GM19025 (cell line): ENCODE data around the gene ADAMTS4.
A peak's percentile ranks its signal among the peaks of the same experiment; 100 is the strongest.

Source experiments
- ATAC-seq: cut with Tn5 transposase; IDR thresholded peaks from one replicate; pipeline ENCODE4 v1.9.1; 2021; ENCODE audit warnings: mild to moderate bottlenecking, low read depth, moderate library complexity; ENCODE audit not compliant: unreplicated experiment

The ADAMTS4 gene

DNA sequence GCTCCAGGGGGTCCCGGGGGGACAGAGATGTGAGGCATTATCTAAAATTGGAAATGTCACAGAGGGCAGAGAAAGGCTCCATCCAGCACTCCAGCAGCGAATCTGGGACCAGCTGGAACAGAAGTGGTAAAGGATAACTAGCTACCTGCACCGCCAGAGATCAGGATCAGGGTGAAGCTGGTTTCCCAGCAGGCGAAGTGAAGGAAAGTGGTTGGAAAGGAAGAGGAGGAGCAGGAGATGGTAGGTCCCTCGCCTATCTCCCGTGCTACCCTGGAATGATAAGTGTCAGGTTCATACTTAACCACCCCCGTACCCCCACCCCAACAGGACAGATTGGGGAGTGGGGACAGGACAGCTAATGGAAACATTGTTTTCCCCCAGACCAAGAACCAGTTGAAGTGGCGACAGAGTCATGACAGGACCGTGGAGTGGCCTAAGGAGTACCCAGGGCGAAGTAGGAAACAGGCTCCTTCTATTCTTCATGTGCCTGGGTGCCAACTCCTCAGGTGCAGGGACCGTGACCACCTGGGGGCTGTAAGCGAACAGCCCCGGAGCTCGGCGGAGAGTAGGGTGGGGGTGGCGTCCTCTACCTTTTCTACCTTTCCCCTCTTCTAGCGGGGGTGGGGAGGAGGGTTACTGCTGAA lies 22.3 kb downstream of the ADAMTS4 start:
- ATAC-seq: no peak

DNA sequence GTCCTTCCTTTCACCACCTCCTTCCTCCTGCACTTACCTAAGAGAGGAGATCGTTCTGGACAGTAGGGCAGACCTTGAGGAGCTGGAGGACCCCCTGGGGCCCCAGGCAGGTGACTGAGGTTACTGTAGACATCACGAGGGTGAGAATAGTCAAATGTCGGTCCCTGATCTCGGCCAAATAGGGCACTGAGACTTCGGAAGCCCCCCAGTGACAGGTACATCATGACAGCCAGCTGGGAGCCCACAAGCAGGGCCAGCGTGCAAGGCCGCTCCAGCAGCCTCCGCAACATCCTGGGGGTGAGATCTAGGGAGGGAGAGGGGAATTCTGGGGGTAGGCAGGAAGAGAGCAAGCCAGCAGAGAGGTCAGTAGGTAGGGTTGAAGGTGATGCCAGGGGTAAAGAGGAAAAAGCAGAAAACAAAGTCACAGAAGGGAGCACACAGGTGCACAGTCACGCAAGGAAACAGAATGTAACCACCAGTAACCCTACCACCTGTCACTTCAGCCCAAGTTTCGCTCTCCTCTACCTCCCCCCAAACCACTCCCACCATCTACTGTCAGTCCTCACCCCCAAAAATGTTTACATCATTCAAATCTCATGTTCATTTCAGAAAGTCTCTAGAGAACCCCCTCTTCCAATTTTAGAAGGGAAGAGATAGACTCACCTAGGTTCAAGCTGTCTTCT lies 22.9 kb downstream of the ADAMTS4 start:
- ATAC-seq: no peak

DNA sequence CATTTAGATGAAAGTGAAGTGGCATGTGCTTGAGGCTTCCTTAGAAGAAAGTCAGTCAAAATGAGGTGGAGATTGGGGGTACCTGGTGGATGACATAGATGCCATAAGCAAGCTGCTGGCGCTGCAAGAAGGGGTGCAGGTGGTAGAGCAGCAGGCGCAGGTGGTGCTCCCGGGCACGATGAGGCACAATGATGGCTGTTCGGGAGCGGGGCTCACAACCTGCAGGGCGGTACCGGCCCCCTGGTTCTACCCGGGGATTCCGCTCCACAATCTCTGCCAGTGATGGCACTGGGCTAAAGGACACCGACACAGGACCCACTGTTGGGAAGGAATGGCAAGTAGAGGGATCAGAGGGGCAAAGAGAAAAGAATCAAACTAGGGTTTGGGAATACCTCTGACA lies 23.9 kb downstream of the ADAMTS4 start:
- no peak for ATAC-seq

DNA sequence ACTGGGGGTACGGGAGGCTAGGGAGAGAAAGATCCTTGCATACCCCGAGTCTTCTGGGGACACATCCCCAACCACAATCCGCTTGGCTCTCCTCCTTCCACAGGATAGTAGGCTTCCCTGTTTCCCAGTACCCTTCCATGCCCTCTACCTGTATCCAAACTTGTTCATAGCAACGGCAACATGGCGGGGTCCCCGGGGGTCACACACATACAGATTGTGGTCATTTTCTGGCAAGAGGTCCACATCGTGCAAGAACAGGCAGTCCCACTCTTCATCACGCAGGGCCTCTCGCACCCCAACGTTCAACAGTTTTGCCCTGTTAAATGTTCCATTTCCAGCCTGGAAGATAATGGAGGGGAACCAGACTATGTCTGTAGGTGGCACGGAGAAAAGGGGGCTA lies 25.1 kb downstream of the ADAMTS4 start:
- no peak for ATAC-seq

DNA sequence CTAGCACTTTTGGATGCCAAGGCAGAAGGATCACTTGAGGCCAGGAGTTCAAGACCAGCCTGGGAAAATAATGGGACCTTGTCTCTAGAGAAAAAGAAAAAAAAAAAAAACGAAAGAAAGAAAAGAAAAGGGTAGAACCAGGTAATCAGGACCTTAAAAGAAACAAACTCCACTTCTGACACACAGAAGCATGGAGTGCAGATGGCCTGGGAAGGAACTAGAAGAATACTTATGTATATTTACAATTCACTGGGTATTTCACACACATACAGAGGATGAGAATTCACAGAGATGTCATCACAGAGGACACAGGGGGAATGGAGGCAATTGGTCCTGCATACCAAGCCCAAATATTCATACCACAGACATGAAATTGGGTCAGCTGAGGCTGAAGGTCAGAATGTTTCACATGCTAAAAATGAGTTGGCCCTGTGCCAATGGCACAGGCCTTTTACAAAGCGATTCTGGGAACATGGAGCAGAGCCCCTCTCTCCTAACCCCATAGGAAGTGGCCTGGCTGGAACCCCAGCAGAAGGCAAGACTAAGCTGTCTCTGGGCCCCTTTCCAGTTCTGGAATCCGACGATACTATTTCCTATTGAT lies 26.0 kb downstream of the ADAMTS4 start:
- ATAC-seq: no peak

DNA sequence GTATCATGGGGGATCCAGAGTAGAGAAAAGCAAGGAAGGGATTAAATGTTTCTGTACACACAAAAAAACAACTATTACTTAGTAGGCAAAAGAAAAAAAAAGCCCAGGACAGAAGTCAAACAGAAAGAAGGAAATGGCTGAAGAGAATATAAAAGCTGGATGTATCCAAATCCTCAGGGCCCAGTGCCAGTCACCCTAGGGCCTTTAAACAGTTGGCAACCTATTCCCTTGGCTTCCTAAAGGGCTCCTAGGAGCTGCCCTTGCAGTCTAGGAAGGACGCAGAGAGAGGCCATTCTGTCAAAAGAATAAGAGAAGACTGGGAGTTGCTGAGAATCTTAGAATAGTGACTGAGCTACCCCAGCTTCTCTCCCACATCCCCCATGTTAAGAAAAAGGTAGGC lies 26.5 kb downstream of the ADAMTS4 start:
- ATAC-seq: no peak

DNA sequence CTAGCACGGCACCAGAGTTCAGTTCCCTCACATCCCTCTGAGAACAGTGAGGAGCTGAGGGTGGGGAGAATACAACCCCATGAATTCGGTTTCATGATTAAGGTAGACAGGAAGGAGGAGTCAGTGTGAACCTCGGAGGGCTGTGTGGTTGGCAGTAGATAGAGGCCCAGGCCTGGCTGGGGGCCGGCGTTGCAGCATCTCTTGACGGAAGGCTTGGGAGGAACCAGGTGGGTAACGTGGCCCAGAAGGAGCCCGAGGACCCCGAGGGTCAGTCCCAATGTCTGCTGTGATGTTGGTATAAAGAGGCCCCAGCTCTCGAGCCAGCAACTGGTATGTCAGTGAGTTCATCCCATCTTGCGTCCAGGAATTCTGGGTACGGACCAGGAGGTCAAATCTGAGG lies 27.2 kb downstream of the ADAMTS4 start:
- ATAC-seq: no peak

DNA sequence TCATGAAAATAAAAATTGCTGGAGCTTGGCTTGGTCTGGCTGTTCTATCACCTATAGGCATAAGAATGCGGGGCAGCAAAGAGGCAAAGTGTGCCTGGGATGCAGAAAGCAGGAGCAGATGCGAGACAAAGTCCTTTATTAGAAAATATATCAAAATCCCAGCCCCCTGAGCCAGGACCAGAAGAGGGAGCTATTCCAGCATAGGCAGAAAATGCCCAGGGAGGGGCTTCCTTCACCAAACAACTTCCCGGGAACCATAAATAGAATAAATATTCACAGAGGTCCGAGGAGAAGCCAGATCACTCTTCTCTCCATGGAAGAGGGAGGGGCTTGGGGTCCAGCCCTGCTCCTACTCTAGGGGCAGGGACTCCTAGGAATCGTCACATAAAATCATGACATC lies 27.7 kb downstream of the ADAMTS4 start:
- no peak for ATAC-seq

DNA sequence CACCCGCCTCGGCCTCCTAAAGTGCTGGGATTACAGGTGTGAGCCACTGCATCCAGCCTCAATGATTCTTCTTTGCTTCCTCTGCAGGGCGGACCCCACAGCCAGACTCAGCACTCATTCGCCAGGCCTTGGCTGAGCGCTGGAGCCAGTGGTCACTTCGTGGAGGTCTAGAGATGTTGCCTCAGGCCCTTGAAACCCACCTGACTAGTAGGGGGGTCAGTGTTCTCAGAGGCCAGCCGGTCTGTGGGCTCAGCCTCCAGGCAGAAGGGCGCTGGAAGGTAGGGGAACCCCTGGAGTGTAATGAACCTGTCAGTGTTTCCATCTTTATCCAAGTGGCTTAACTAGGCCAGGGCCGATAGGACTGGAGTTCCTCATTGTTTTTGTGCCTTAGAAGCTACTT lies 29.9 kb downstream of the ADAMTS4 start:
- no peak for ATAC-seq

DNA sequence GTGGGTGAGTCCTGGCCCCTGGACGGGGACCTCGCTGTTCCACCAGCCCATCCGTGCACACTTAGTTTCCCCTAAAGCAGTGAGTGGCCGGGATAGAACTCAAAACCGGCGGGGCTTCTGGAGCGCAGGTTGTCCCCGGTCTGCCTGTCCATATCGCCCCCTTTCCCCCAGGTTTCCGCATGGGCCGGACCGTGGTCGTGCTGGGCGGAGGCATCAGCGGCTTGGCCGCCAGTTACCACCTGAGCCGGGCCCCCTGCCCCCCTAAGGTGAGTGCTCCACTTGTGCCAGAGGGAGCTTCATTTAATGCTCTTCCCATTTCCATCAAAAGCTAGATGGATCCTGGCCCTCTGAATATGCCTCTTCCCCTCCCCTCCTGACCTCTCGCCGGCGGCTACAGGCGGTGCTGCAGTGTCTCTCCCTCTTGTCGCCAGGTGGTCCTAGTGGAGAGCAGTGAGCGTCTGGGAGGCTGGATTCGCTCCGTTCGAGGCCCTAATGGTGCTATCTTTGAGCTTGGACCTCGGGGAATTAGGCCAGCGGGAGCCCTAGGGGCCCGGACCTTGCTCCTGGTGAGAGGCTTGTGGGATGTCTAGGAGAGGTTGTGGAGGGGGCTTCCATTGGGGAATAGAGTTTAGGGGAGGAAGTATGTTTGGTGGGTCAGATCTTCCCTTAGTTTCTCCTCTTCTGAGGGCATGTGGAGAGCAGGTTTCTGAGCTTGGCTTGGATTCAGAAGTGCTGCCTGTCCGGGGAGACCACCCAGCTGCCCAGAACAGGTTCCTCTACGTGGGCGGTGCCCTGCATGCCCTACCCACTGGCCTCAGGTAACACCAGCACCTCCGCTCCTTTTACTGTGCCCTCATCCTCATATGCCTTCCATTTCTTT lies 31.9 kb downstream of the ADAMTS4 start:
- no peak for ATAC-seq

DNA sequence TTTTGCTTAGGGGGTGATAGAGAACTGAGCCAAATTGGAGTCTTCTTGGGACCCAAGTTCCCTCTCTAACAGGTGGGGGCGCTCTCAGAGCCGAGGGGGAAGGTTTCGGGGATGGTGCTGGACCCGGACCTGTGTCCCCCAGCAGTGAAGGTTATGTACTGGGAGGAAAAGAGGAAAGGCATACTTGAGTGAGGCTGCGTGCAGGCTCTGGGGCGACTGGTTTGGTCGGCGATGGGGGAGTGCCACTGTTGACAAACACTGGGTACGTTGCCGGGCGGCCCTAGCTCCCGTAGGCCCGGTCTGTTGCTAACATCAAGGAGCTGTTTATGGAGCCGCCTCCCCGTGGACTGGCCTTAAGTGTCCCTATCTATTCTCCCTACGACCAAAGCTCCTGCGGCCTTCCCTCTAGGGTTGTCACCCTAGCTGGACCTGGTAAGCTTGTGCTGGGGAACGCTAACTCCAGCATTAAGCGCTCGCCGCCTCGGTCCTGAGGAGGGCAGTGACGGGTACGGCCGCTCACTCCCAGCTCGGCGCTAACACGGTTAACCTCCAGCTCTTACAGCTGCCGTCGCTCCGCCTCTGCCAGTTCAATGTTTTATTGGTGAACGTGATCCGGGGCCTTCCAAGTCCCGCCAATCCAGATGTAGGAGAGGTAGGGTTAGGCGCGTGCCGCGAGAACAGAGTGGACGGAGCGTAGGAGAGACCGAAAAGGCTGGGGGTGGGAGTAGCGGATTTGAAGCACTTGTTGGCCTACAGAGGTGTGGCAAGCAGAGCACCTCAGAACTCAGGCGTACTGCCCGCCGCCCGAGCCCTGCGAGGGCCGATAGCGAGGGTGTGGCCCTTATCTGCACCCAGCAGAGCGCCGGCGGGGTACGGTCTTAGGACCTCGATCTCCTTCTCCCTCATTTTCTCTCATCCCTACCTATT lies 32.8 kb downstream of the ADAMTS4 start, which contains the start of gene PPOX:
Gene PPOX, plus strand, starts transcription at position 685 of the 927 bp plus-strand sequence. CDS start 422 bp downstream, outside the sequence.
- ATAC-seq: peak; percentile 93

DNA sequence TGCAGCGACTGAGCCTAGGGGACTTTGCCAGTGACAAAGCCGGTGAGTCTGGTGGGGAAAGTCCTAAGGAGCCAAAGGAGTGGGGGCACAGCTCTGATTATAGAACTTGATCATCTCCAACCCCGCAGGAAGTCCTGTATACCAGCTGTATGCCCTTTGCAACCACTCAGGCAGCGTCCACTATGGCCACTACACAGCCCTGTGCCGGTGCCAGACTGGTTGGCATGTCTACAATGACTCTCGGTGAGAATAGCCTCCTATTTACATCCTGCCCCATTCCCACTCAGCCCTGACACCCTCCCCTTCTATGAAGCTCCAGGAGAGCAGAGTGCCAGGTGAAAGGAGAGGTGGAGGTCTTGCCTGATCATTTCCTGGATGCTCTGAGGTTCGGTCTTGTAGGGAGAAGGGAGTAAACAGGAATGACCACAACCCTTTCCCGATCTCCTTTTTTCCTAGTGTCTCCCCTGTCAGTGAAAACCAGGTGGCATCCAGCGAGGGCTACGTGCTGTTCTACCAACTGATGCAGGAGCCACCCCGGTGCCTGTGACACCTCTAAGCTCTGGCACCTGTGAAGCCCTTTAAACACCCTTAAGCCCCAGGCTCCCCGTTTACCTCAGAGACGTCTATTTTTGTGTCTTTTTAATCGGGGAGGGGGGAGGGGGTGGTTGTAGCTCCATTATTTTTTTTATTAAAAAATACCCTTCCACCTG lies 33.8 kb downstream of the ADAMTS4 start:
- ATAC-seq: no peak

DNA sequence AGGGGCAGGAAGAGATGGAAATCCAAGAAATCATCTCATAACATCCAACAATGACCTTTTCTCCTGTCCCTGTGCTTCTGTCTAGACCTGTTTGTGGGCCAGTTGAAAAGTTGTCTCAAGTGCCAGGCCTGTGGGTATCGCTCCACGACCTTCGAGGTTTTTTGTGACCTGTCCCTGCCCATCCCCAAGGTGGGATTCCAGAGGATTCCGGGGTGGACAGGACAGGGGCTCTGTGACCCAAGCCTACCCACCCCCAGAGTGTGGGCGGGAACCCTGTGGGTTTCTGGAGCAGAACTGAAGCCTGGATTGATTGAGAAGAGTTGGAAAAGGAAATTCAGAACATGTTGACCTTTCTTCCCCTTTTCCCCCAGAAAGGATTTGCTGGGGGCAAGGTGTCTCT lies 35.1 kb downstream of the ADAMTS4 start:
- no peak for ATAC-seq

DNA sequence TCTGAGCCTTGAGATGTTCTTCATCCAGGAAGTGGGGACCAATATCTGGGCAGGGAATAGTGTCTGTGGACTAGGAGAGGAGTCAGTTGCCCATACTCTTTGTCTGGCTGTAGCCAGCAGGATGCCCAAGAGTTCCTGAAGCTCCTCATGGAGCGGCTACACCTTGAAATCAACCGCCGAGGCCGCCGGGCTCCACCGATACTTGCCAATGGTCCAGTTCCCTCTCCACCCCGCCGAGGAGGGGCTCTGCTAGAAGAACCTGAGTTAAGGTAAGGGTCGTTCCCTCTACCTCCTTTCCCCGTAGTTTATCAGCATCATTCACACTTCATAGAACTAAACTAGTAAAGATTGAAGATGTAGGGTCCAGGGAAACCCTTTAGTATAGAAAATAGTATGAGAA lies 36.0 kb downstream of the ADAMTS4 start:
- no peak for ATAC-seq

DNA sequence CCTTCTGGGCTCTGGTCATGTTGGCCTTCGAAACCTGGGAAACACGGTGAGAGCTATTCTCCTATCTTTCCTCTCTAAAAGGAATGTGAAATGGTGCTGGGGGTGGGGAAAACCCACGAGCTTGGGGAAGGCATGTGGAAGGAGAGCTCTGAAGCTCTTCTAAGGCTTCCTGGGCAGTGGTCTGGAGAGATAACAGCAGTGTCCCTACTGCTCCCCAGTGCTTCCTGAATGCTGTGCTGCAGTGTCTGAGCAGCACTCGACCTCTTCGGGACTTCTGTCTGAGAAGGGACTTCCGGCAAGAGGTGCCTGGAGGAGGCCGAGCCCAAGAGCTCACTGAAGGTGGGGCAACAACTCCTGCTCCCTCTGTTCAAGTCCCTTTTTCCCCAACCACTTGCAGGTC lies 36.8 kb downstream of the ADAMTS4 start:
- ATAC-seq: no peak

DNA sequence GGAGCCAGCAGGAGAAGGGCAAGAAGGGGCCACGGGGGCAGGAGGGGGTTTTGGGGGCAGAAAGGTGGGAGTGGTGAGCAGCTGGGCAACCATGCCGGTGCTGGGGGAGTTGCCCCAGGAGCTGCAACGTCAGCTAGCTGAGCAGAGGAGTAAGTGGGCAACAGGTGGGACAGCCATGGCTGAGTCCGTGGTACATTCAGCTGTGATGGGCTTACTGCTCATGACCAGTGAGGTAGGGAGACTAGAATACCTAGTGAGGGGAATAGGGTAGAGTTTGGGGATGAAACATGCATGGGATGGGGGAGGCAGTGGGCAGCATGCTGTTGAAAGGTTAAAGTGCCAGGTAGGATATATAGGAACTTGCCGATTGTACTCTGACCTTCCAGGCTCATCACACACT lies 37.2 kb downstream of the ADAMTS4 start:
- ATAC-seq: no peak

DNA sequence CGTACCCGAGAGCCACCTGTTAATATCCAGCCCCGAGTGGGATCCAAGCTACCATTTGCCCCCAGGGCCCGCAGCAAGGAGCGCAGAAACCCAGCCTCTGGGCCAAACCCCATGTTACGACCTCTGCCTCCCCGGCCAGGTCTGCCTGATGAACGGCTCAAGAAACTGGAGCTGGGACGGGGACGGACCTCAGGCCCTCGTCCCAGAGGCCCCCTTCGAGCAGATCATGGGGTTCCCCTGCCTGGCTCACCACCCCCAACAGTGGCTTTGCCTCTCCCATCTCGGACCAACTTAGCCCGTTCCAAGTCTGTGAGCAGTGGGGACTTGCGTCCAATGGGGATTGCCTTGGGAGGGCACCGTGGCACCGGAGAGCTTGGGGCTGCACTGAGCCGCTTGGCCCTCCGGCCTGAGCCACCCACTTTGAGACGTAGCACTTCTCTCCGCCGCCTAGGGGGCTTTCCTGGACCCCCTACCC lies 38.1 kb downstream of the ADAMTS4 start:
- ATAC-seq: no peak

DNA sequence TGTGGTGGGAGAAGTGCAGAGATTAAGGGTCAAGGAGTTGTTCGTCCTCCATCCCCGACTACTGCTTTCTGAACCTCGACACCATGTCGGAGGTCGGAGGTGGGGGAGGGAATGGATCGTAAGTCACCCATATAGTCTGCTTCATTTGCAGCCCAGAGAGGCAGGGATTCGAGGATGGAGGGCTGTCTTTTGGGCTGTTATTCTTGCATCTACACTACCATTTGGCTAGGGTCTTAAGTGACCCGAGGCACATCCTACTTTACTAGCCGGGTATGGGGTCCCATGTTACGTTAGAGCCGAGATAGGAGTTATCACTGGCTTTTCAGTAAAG lies 39.0 kb downstream of the ADAMTS4 start:
- no peak for ATAC-seq
